Adrenal gland (tissue), 5 donors: Measurements from ENCODE around the gene C3orf62.

Experiments used
- CTCF ChIP-seq, 6 experiments: fragments of 450-650 bp in 4 of 6; fragments of 200-600 bp in 2 of 6; sonication (generic) in 1 of 6; IDR thresholded peaks; 1 replicate in 5 of 6; 2 replicates in 1 of 6; pipeline versions ENCODE4 v1.5.1 to v1.8.0; 2016 to 2021; ENCODE audit warnings: antibody characterized with exemption in 6 of 6, mild to moderate bottlenecking in 2 of 6, moderate library complexity in 1 of 6
- POLR2A ChIP-seq, 2 donors: fragments of 450-650 bp; IDR thresholded peaks; one replicate each; pipeline ENCODE4 v1.6.1; 2017; ENCODE audit warnings: antibody characterized with exemption in 2 of 2, mild to moderate bottlenecking in 2 of 2, moderate library complexity in 1 of 2
- donor health status: DM: no; HTN: no; CAD: no.

- TF ChIP-seq CTCF (IDR thresholded peaks at IDR 0.05) (no peak), POLR2A (IDR thresholded peaks at IDR 0.05) (no peak)
These were observed 57.9 kb downstream of the C3orf62 start for GRCh38 chr3:49219132-49219531.
